Psoas muscle (tissue), 8 donors: Measurements from ENCODE around the gene ANO9. TPM values are rescaled to one million over a fixed set of nuclear protein-coding genes. Genes with fewer than 3 reads are reported as not detected.
"Not testable (repeated sequence)": the region's sequence is repeated elsewhere in the genome, so short reads cannot be mapped to it uniquely, and the experiment has no call there.

Experiments used
- ATAC-seq, 4 donors: fragments of 200-7000 bp; cut with Tn5 transposase; one replicate each; pipeline ENCODE4 v1.9.1; 2020; ENCODE audit warnings: moderate library complexity in 3 of 4, mild to moderate bottlenecking in 2 of 4
- DNase-seq, 2 donors: peaks; one replicate each; pipeline ENCODE4 v3.0.0-alpha.2; 2020
- H3K27ac ChIP-seq: fragments of 200-600 bp; one replicate; pipeline ENCODE4 v1.8.0; 2022
- H3K27me3 ChIP-seq, 3 donors: fragments of 200-600 bp in 1 of 3; one replicate each; pipeline versions ENCODE4 v1.6.1 to v1.8.0; 2013 to 2022; ENCODE audit warnings: low read length in 2 of 3, mild to moderate bottlenecking in 2 of 3, moderate library complexity in 1 of 3; ENCODE audit not compliant: insufficient read depth in 3 of 3
- H3K36me3 ChIP-seq, 2 donors: fragments of 200-600 bp in 1 of 2; one replicate each; pipeline versions ENCODE4 v1.6.1 to v1.8.0; 2013 to 2022; ENCODE audit warnings: low read depth in 1 of 2, mild to moderate bottlenecking in 1 of 2, moderate library complexity in 1 of 2; ENCODE audit not compliant: insufficient read depth in 1 of 2
- H3K4me1 ChIP-seq: fragments of 200-600 bp; one replicate; pipeline ENCODE4 v1.8.0; 2022
- H3K4me3 ChIP-seq: fragments of 200-600 bp; one replicate; pipeline ENCODE4 v1.8.0; 2022; ENCODE audit warnings: mild to moderate bottlenecking
- H3K9me3 ChIP-seq: fragments of 200-600 bp; one replicate; pipeline ENCODE4 v1.8.0; 2022
- WGBS, 3 donors: extraction: QIAGEN DNeasy Blood & Tissue Kit; methylation state at CpG; one replicate each; pipeline versions ENCODE4 v1.1.6 to v1.1.7; 2013; 5-methylcytosine and 5-hydroxymethylcytosine counted together
- intact Hi-C, 2 donors: fragments of 100-400 bp; cut with DNase I; formaldehyde crosslinking; loops; one replicate each; pipeline versions ENCODE4 v1.11.0 to v1.14.2; 2022
- polyA plus RNA-seq, 3 donors: library from polyadenylated mRNA; stranded (reverse); fragments of 200-250 nt; gene quantifications; one replicate each; pipeline ENCODE4 v1.2.3, GENCODE V29; 2013
- total RNA-seq, 4 donors: library from RNA; stranded (reverse); fragmentation: NEBNext Ultra II Directional in 2 of 4; extraction: Animal tissue kit (Norgen Biotek cat#: 25700) in 2 of 4; gene quantifications; one replicate each; pipeline versions ENCODE4 v1.2.1 to v1.2.4, GENCODE V29; 2021 to 2023
- TF ChIP-seq, protein P1 (sequence below): fragments of 200-600 bp; IDR thresholded peaks from one replicate; pipeline ENCODE4 v1.8.0; 2022; ENCODE audit warnings: antibody characterized with exemption
- donor health status: healthy with polysubstance abuse.
- donor health status: DM: no; HTN: no; CAD: no; lungs with moderate emphysema.
- donor health status: Bipolar disorder and iron deficiency.
- donor health status: healthy.
- donor health status: DM: yes; HTN: yes; CAD: no.
- donor health status: DM: no; HTN: no; CAD: no.
- donor health status: DM: no; HTN: no; CAD: no.
- donor health status: DM: yes; HTN: yes; CAD: no.

ANO9 gene
- total and polyA plus RNA-seq, 7 donors, result 0.09 to 0.59 (median 0.13) TPM; not detected in 1

GRCh38 chr11:415640-416041 is 26.2 kb downstream of the ANO9 start:
- H3K36me3 ChIP-seq, result no peaks in the 10 kb centered on the region
- peak overlapping the region; percentile 41 for H3K27ac ChIP-seq
- peaks cover 0 to 58% (median 17%) of the 10 kb centered on the region in 3 donors for H3K27me3 ChIP-seq
- 47 to 66% (median 62%) methylated on average over 5 of the region's 5 CpGs for WGBS, 3 donors
- intact Hi-C loops, result no loop called here
- H3K9me3 ChIP-seq, result no peaks in the 10 kb centered on the region
- no peak for ATAC-seq
- H3K4me3 ChIP-seq, result peak overlapping the region; percentile 41
- TF ChIP-seq, protein P1, sequence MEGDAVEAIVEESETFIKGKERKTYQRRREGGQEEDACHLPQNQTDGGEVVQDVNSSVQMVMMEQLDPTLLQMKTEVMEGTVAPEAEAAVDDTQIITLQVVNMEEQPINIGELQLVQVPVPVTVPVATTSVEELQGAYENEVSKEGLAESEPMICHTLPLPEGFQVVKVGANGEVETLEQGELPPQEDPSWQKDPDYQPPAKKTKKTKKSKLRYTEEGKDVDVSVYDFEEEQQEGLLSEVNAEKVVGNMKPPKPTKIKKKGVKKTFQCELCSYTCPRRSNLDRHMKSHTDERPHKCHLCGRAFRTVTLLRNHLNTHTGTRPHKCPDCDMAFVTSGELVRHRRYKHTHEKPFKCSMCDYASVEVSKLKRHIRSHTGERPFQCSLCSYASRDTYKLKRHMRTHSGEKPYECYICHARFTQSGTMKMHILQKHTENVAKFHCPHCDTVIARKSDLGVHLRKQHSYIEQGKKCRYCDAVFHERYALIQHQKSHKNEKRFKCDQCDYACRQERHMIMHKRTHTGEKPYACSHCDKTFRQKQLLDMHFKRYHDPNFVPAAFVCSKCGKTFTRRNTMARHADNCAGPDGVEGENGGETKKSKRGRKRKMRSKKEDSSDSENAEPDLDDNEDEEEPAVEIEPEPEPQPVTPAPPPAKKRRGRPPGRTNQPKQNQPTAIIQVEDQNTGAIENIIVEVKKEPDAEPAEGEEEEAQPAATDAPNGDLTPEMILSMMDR, result no peak
- peak in 1 of 2 donors; percentile 8 for DNase-seq
- no peaks in the 10 kb centered on the region for H3K4me1 ChIP-seq

GRCh38 chr11:414318-414857 is 27.4 kb downstream of the ANO9 start:
- intact Hi-C loops, result no loop called here
- TF ChIP-seq, protein P1, result no peak
- 48 to 60% (median 54%) methylated on average over 9 of the region's 9 CpGs for WGBS, 3 donors
- DNase-seq (peak in 1 of 2 donors; percentile 50), ATAC-seq (peak in 1 of 4 donors; percentile 11)
- H3K4me3 ChIP-seq, result peak overlapping the region; percentile 56
- H3K4me1 ChIP-seq, result no peaks in the 10 kb centered on the region
- H3K27ac ChIP-seq, result no peak overlapping the region
- no peaks in the 10 kb centered on the region for H3K36me3 ChIP-seq
- H3K9me3 ChIP-seq, result no peaks in the 10 kb centered on the region
- H3K27me3 ChIP-seq, result peaks cover 0 to 54% (median 12%) of the 10 kb centered on the region in 3 donors

GRCh38 chr11:413120-414081 is 28.4 kb downstream of the ANO9 start:
- Histone ChIP-seq H3K4me1 (no peaks in the 10 kb centered on the region), H3K27me3 (peaks cover 0 to 51% (median 9%) of the 10 kb centered on the region in 3 donors), H3K4me3 (no peak overlapping the region), H3K36me3 (no peaks in the 10 kb centered on the region), H3K27ac (no peak overlapping the region), H3K9me3 (no peaks in the 10 kb centered on the region)
- DNase-seq, result peak; percentile 8 to 31
- TF ChIP-seq, protein P1, result no peak
- intact Hi-C loops, result no loop called here
- no peak for ATAC-seq
- 37 to 46% (median 40%) methylated on average over 12 to 13 of the region's 14 CpGs for WGBS, 3 donors

GRCh38 chr11:412641-413119 is 29.1 kb downstream of the ANO9 start:
- H3K27me3 ChIP-seq, result peaks cover 0 to 51% (median 3%) of the 10 kb centered on the region in 3 donors
- intact Hi-C loops, result no loop called here
- TF ChIP-seq, protein P1, result no peak
- H3K9me3 ChIP-seq, result no peaks in the 10 kb centered on the region
- H3K27ac ChIP-seq, result no peak overlapping the region
- WGBS, 3 donors, result 74 to 80% (median 74%) methylated on average over 13 to 15 of the region's 15 CpGs
- no peaks in the 10 kb centered on the region for H3K4me1 ChIP-seq
- H3K36me3 ChIP-seq, result no peaks in the 10 kb centered on the region
- no peak for ATAC-seq
- H3K4me3 ChIP-seq, result no peak overlapping the region
- DNase-seq, result peak; percentile 10 to 41

GRCh38 chr11:411520-411919 is 30.3 kb downstream of the ANO9 start:
- peak in 1 of 2 donors; percentile 45 for DNase-seq
- H3K27ac ChIP-seq, ATAC-seq, H3K4me3 ChIP-seq, H3K4me1 ChIP-seq, intact Hi-C loops, H3K36me3 ChIP-seq, H3K9me3 ChIP-seq: not testable (repeated sequence)
- H3K27me3 ChIP-seq, result peaks cover 0 to 43% (median 3%) of the 10 kb centered on the region in 3 donors
- 79 to 86% (median 80%) methylated on average over 8 to 9 of the region's 11 CpGs for WGBS, 3 donors

- intact Hi-C loops, H3K36me3 ChIP-seq, H3K4me3 ChIP-seq, H3K4me1 ChIP-seq, H3K27ac ChIP-seq, ATAC-seq, H3K9me3 ChIP-seq: not testable (repeated sequence)
- DNase-seq, result peak in 1 of 2 donors; percentile 38
- 80 to 91% (median 83%) methylated on average over 10 to 13 of the region's 13 CpGs for WGBS, 3 donors
- peaks cover 0 to 35% (median 0%) of the 10 kb centered on the region in 3 donors for H3K27me3 ChIP-seq
Observed at GRCh38 chr11:410711-411110, 31.1 kb downstream of the ANO9 start.
